ENCODE data around the gene ABHD2.

ABHD2 gene

GRCh38 chr15:89051875-89052274 lies 36.4 kb upstream of the ABHD2 start (continued):
- no peak for TF ChIP-seq PRDM2 (tag by site-specific recombination; IDR thresholded peaks at IDR 0.05; ENCODE audit: borderline replicate concordance)
- TF ChIP-seq ZNF18 (tag by site-specific recombination; IDR thresholded peaks at IDR 0.05) = no peak

GRCh38 chr15:89052474-89052873 lies 35.8 kb upstream of the ABHD2 start:
- POLR2A ChIA-PET = no interaction called here
- H3K27ac ChIP-seq (ENCODE audit: extremely low read depth, low read depth, low read length) = no peak overlapping the region

GRCh38 chr15:89054873-89055272 lies 33.4 kb upstream of the ABHD2 start:
- no peaks in the 10 kb centered on the region for H3K9me3 ChIP-seq (ENCODE audit: control insufficient read depth, insufficient read depth, low read depth, low read length)
- H3K4me3 ChIP-seq (ENCODE audit: low read depth, low read length) = no peak overlapping the region
- ChIA-PET POLR2A (no interaction called here), CTCF (interaction anchor here (0.7 to 16.5 kb wide), 3 partner anchors 33 to 119 kb away, joined by 4 to 480 read pairs (median 120); partner anchors contain the start of gene ABHD2)
- no peaks in the 10 kb centered on the region for H3K36me3 ChIP-seq (ENCODE audit: control insufficient read depth in 2 of 2, insufficient read depth in 1 of 2, low read length in 2 of 2)
- H3K27ac ChIP-seq (ENCODE audit: extremely low read depth, low read depth, low read length) = no peak overlapping the region
- H3K4me1 ChIP-seq (ENCODE audit: control insufficient read depth, insufficient read depth, low read length) = no peaks in the 10 kb centered on the region
- TF ChIP-seq ZNF138 (tag by site-specific recombination; IDR thresholded peaks at IDR 0.05; ENCODE audit: borderline replicate concordance) = no peak
- no peak for TF ChIP-seq ZNF133 (tag by site-specific recombination; IDR thresholded peaks at IDR 0.05)
- TF ChIP-seq ZNF561 (tag by site-specific recombination; IDR thresholded peaks at IDR 0.05; ENCODE audit: borderline replicate concordance) = no peak
- no peak for TF ChIP-seq PRDM2 (tag by site-specific recombination; IDR thresholded peaks at IDR 0.05; ENCODE audit: borderline replicate concordance)
- no peak for TF ChIP-seq KLF8 (tag by site-specific recombination; IDR thresholded peaks at IDR 0.05)
- TF ChIP-seq INSM2 (tag by site-specific recombination; IDR thresholded peaks at IDR 0.05) = no peak

More at GRCh38 chr15:89052474-89052873, 35.8 kb upstream of the ABHD2 start:
- H3K36me3 ChIP-seq (ENCODE audit: control insufficient read depth in 2 of 2, insufficient read depth in 1 of 2, low read length in 2 of 2) = no peaks in the 10 kb centered on the region
- H3K9me3 ChIP-seq (ENCODE audit: control insufficient read depth, insufficient read depth, low read depth, low read length) = no peaks in the 10 kb centered on the region
- H3K4me1 ChIP-seq (ENCODE audit: control insufficient read depth, insufficient read depth, low read length) = no peaks in the 10 kb centered on the region
- TF ChIP-seq ZNF302 (tag by site-specific recombination; IDR thresholded peaks at IDR 0.05; ENCODE audit: low read depth) (no peak), ZNF707 (tag by site-specific recombination; IDR thresholded peaks at IDR 0.05) (no peak)
- H3K4me3 ChIP-seq (ENCODE audit: low read depth, low read length) = no peak overlapping the region
- CTCF ChIA-PET = interaction anchor here (0.8 to 16.5 kb wide), 6 partner anchors 10 to 154 kb away, joined by 3 to 480 read pairs (median 8); no protein-coding TSS in a partner anchor

Measured in HEK293 (cell line).